Endothelial cell (in vitro differentiated cells): ENCODE measurements around the gene RGS7BP. TPM values are rescaled to one million over a fixed set of nuclear protein-coding genes. Genes with fewer than 3 reads are reported as not detected.

Experiments used
- DNase-seq: peaks from one replicate; pipeline ENCODE4 v3.0.0; 2021; ENCODE audit warnings: low spot score
- H3K27ac Mint-ChIP-seq: one replicate; pipeline ENCODE4 v1.8.0; 2021; ENCODE audit warnings: mixed read lengths, inconsistent platforms; ENCODE audit not compliant: unreplicated experiment
- H3K27me3 Mint-ChIP-seq: one replicate; pipeline ENCODE4 v1.8.0; 2021; ENCODE audit warnings: mild to moderate bottlenecking, moderate library complexity, mixed read lengths, inconsistent platforms; ENCODE audit not compliant: unreplicated experiment
- H3K36me3 Mint-ChIP-seq: one replicate; pipeline ENCODE4 v1.8.0; 2021; ENCODE audit warnings: mild to moderate bottlenecking, low read depth, mixed read lengths, inconsistent platforms; ENCODE audit not compliant: unreplicated experiment
- H3K4me1 Mint-ChIP-seq: one replicate; pipeline ENCODE4 v1.8.0; 2021; ENCODE audit warnings: mild to moderate bottlenecking, mixed read lengths, inconsistent platforms; ENCODE audit not compliant: unreplicated experiment
- H3K4me3 Mint-ChIP-seq: one replicate; pipeline ENCODE4 v1.8.0; 2021; ENCODE audit warnings: mild to moderate bottlenecking, mixed read lengths, inconsistent platforms; ENCODE audit not compliant: unreplicated experiment
- H3K9me3 Mint-ChIP-seq: one replicate; pipeline ENCODE4 v1.8.0; 2021; ENCODE audit warnings: mixed read lengths, inconsistent platforms; ENCODE audit not compliant: unreplicated experiment
- CTCF ChIP-seq: fragments of 200-600 bp; sonication (generic); IDR thresholded peaks from one replicate; pipeline ENCODE4 v1.5.0; 2021; ENCODE audit warnings: antibody characterized with exemption; ENCODE audit not compliant: unreplicated experiment
- total RNA-seq: library from RNA; stranded (reverse); fragmentation: NEBNext Ultra II Directional; extraction: Animal tissue kit (Norgen Biotek cat#: 25700); gene quantifications from one replicate; pipeline ENCODE4 v1.2.1, GENCODE V29; 2021; ENCODE audit not compliant: unreplicated experiment

RGS7BP gene
- total RNA-seq, 1 donor from 2014 or later = 0.23 TPM

- no peak for TF ChIP-seq CTCF
- H3K36me3 Mint-ChIP-seq = no peaks in the 10 kb centered on the region
- no peaks in the 10 kb centered on the region for H3K27me3 Mint-ChIP-seq
- no peak for DNase-seq
- no peak overlapping the region for H3K4me3 Mint-ChIP-seq
- peaks cover 6% of the 10 kb centered on the region for H3K4me1 Mint-ChIP-seq
- H3K27ac Mint-ChIP-seq = no peak overlapping the region
- H3K9me3 Mint-ChIP-seq = no peaks in the 10 kb centered on the region
Observed at GRCh38 chr5:64569858-64570257, 64.0 kb downstream of the RGS7BP start.

GRCh38 chr5:64570395-64570996 is 64.7 kb downstream of the RGS7BP start:
- Mint-ChIP-seq H3K27ac (no peak overlapping the region), H3K4me1 (peaks cover 6% of the 10 kb centered on the region), H3K4me3 (no peak overlapping the region), H3K27me3 (no peaks in the 10 kb centered on the region), H3K36me3 (no peaks in the 10 kb centered on the region), H3K9me3 (no peaks in the 10 kb centered on the region)
- DNase-seq = no peak
- no peak for TF ChIP-seq CTCF

- TF ChIP-seq CTCF = no peak
- Mint-ChIP-seq H3K36me3 (no peaks in the 10 kb centered on the region), H3K4me3 (no peak overlapping the region), H3K27me3 (no peaks in the 10 kb centered on the region), H3K27ac (no peak overlapping the region), H3K9me3 (no peaks in the 10 kb centered on the region), H3K4me1 (no peaks in the 10 kb centered on the region)
- no peak for DNase-seq
Observed at GRCh38 chr5:64575561-64575960, 69.7 kb downstream of the RGS7BP start.

GRCh38 chr5:64576250-64576649 is 70.4 kb downstream of the RGS7BP start:
- no peaks in the 10 kb centered on the region for H3K36me3 Mint-ChIP-seq
- H3K4me1 Mint-ChIP-seq = no peaks in the 10 kb centered on the region
- no peak overlapping the region for H3K4me3 Mint-ChIP-seq
- H3K27ac Mint-ChIP-seq = no peak overlapping the region
- TF ChIP-seq CTCF = no peak
- H3K9me3 Mint-ChIP-seq = no peaks in the 10 kb centered on the region
- no peaks in the 10 kb centered on the region for H3K27me3 Mint-ChIP-seq
- DNase-seq = no peak

- Mint-ChIP-seq H3K27ac (no peak overlapping the region), H3K4me3 (no peak overlapping the region), H3K27me3 (peaks cover 2% of the 10 kb centered on the region), H3K36me3 (no peaks in the 10 kb centered on the region), H3K9me3 (no peaks in the 10 kb centered on the region), H3K4me1 (peaks cover 24% of the 10 kb centered on the region)
- TF ChIP-seq CTCF = no peak
- DNase-seq = no peak
Observed at GRCh38 chr5:64585646-64586045, 79.8 kb downstream of the RGS7BP start.
